Right lobe of liver (tissue), 4 donors: ENCODE results near the gene MARVELD2.
"Not testable (repeated sequence)": the region's sequence is repeated elsewhere in the genome, so short reads cannot be mapped to it uniquely, and the experiment has no call there.

Experiments
- CTCF ChIP-seq, 4 donors: fragments of 200-600 bp in 3 of 4; fragments of 450-650 bp in 1 of 4; IDR thresholded peaks; one replicate each; pipeline versions ENCODE4 v1.5.1 to v1.8.0; 2016 to 2022; ENCODE audit warnings: antibody characterized with exemption in 4 of 4, mild to moderate bottlenecking in 2 of 4
- POLR2A ChIP-seq: fragments of 450-650 bp; IDR thresholded peaks from one replicate; pipeline ENCODE4 v1.6.1; 2017; ENCODE audit warnings: antibody characterized with exemption, mild to moderate bottlenecking
- donor health status: DM: no; HTN: no; CAD: no.
- donor health status: DM: no; HTN: no; CAD: no.
- donor health status: DM: no; HTN: yes; CAD: no.

- TF ChIP-seq CTCF (IDR thresholded peaks at IDR 0.05); POLR2A: not testable (repeated sequence)
Observed at GRCh38 chr5:69455428-69455988, 40.6 kb downstream of the MARVELD2 start.
